IMR-90 (cell line): ENCODE data around the gene SSH2. TPM values are rescaled to one million over a fixed set of nuclear protein-coding genes. Genes with fewer than 3 reads are reported as not detected.

Experiments used
- ATAC-seq: fragments of 200-7000 bp; cut with Tn5 transposase; 2 replicates; pipeline ENCODE4 v1.9.1; 2020; ENCODE audit warnings: low read depth, mild to moderate bottlenecking, moderate library complexity
- BruUV-seq: library from RNA; stranded (reverse); fragments of 400-500 nt; replicated peaks from 2 replicates; lab custom pipeline; 2021; lab: Mats Ljungman, UMichigan
- CTCF ChIA-PET: fragments of 300-600 bp; formaldehyde crosslinking; extraction: SDS; loops from one replicate; lab custom pipeline; 2021; ENCODE audit warnings: antibody characterized with exemption; lab: Yijun Ruan, JAX
- POLR2A ChIA-PET: fragments of 300-600 bp; sonication (Branson Sonifier 250); formaldehyde crosslinking; loops from one replicate; lab custom pipeline; 2022; ENCODE audit warnings: antibody characterized with exemption; ENCODE audit not compliant: unreplicated experiment; lab: Charles Lee
- DNase-seq: peaks from one replicate; pipeline ENCODE4 v3.0.0; 2013
- H2AFZ ChIP-seq: replicated peaks from 2 replicates; pipeline ENCODE3; 2013; ENCODE audit warnings: low read length, mild to moderate bottlenecking; ENCODE audit not compliant: poor library complexity
- H2AK5ac ChIP-seq: 2 replicates; pipeline ENCODE4 v1.6.1; 2013; ENCODE audit warnings: low read depth, low read length, inconsistent platforms
- H2AK9ac ChIP-seq: replicated peaks from 2 replicates; pipeline ENCODE3; 2013; ENCODE audit warnings: mild to moderate bottlenecking, low read depth, low read length, moderate library complexity; ENCODE audit not compliant: poor library complexity
- H2BK120ac ChIP-seq: 2 replicates; pipeline ENCODE4 v1.6.1; 2013; ENCODE audit warnings: low read depth, low read length, inconsistent platforms
- H2BK15ac ChIP-seq: 3 replicates; pipeline ENCODE4 v1.6.1; 2013; ENCODE audit warnings: low read depth, low read length, inconsistent platforms
- H2BK20ac ChIP-seq: 2 replicates; pipeline ENCODE4 v1.6.1; 2013; ENCODE audit warnings: low read depth, mild to moderate bottlenecking, inconsistent platforms, low read length, moderate library complexity
- H2BK5ac ChIP-seq: 2 replicates; pipeline ENCODE4 v1.6.1; 2013; ENCODE audit warnings: mild to moderate bottlenecking, low read depth, low read length, inconsistent platforms; ENCODE audit not compliant: poor library complexity, severe bottlenecking
- H3K14ac ChIP-seq: replicated peaks from 2 replicates; pipeline ENCODE4 v1.6.1; 2013; ENCODE audit warnings: low read depth, low read length, inconsistent platforms
- H3K18ac ChIP-seq: 2 replicates; pipeline ENCODE4 v1.6.1; 2013; ENCODE audit warnings: low read depth, low read length, control low read depth
- H3K23ac ChIP-seq: 2 replicates; pipeline ENCODE4 v1.6.1; 2013; ENCODE audit warnings: low read depth, low read length, inconsistent platforms
- H3K27ac ChIP-seq: 2 replicates; pipeline ENCODE4 v1.5.1; 2013; ENCODE audit warnings: mild to moderate bottlenecking, control low read depth, low read length; ENCODE audit not compliant: insufficient read depth
- H3K27me3 ChIP-seq: 2 replicates; pipeline ENCODE4 v1.6.1; 2013; ENCODE audit warnings: low read length; ENCODE audit not compliant: control insufficient read depth, insufficient read depth
- H3K36me3 ChIP-seq: 2 replicates; pipeline ENCODE4 v1.6.1; 2013; ENCODE audit warnings: low read length, mixed read lengths; ENCODE audit not compliant: control insufficient read depth, insufficient read depth
- H3K4ac ChIP-seq: 2 replicates; pipeline ENCODE4 v1.6.1; 2013; ENCODE audit warnings: low read depth, low read length, inconsistent platforms
- H3K4me1 ChIP-seq: 2 replicates; pipeline ENCODE4 v1.6.1; 2013; ENCODE audit warnings: low read length, mixed read lengths; ENCODE audit not compliant: control insufficient read depth, insufficient read depth
- H3K4me2 ChIP-seq: 2 replicates; pipeline ENCODE4 v1.6.1; 2013; ENCODE audit warnings: low read depth, mild to moderate bottlenecking, control low read depth, low read length, moderate library complexity
- H3K4me3 ChIP-seq: 2 replicates; pipeline ENCODE4 v1.5.1; 2013; ENCODE audit warnings: low read depth, mild to moderate bottlenecking, control low read depth, low read length, moderate library complexity; ENCODE audit not compliant: insufficient read depth
- H3K56ac ChIP-seq: 2 replicates; pipeline ENCODE4 v1.6.1; 2013; ENCODE audit warnings: low read length, inconsistent platforms; ENCODE audit not compliant: insufficient read depth; ENCODE audit errors: extremely low read depth
- H3K79me1 ChIP-seq, 2 experiments: 2 replicates each; pipeline ENCODE4 v1.6.1; 2013; ENCODE audit warnings: low read length in 2 of 2, inconsistent platforms in 1 of 2, low read depth in 1 of 2
- H3K9ac ChIP-seq: 2 replicates; pipeline ENCODE4 v1.6.1; 2013; ENCODE audit warnings: low read depth, low read length, control low read depth
- H3K9me1 ChIP-seq: 2 replicates; pipeline ENCODE4 v1.6.1; 2013; ENCODE audit warnings: low read length, inconsistent platforms; ENCODE audit not compliant: insufficient read depth
- H3K9me3 ChIP-seq: 2 replicates; pipeline ENCODE4 v1.6.1; 2013; ENCODE audit warnings: low read length; ENCODE audit not compliant: control insufficient read depth, insufficient read depth
- H4K20me1 ChIP-seq: 2 replicates; pipeline ENCODE4 v1.6.1; 2013; ENCODE audit warnings: low read length, inconsistent platforms; ENCODE audit not compliant: insufficient read depth
- H4K5ac ChIP-seq: 2 replicates; pipeline ENCODE4 v1.6.1; 2013; ENCODE audit warnings: mild to moderate bottlenecking, low read depth, low read length, control low read depth
- H4K8ac ChIP-seq, 2 experiments: 2 replicates each; pipeline ENCODE4 v1.6.1; 2013; ENCODE audit warnings: low read depth in 2 of 2, low read length in 2 of 2, control low read depth in 1 of 2, inconsistent platforms in 1 of 2
- H4K91ac ChIP-seq: 2 replicates; pipeline ENCODE4 v1.6.1; 2013; ENCODE audit warnings: low read depth, low read length, inconsistent platforms; ENCODE audit not compliant: insufficient read depth
- BHLHE40 ChIP-seq: fragments of 150-350 bp; IDR thresholded peaks from 2 replicates; pipeline ENCODE4 v1.6.1; 2016; ENCODE audit warnings: mild to moderate bottlenecking, low read depth, low read length
- CEBPB ChIP-seq: IDR thresholded peaks from 2 replicates; pipeline ENCODE4 v1.6.1; 2012; ENCODE audit warnings: low read depth, low read length, improper control_type of control experiment
- CHD1 ChIP-seq: IDR thresholded peaks from 2 replicates; pipeline ENCODE4 v1.6.1; 2012; ENCODE audit warnings: low read depth, low read length, improper control_type of control experiment
- CTCF ChIP-seq: conservative IDR thresholded peaks from 2 replicates; pipeline ENCODE4 v1.5.1; 2012; ENCODE audit warnings: mild to moderate bottlenecking, low read depth, low read length, improper control_type of control experiment
- MAZ ChIP-seq: IDR thresholded peaks from 2 replicates; pipeline ENCODE4 v1.6.1; 2012; ENCODE audit warnings: low read depth, mild to moderate bottlenecking, low read length, improper control_type of control experiment, moderate library complexity, borderline replicate concordance
- SMC3 ChIP-seq: fragments of 150-350 bp; IDR thresholded peaks from 2 replicates; pipeline ENCODE4 v1.6.1; 2016; ENCODE audit warnings: low read depth, mild to moderate bottlenecking, antibody characterized with exemption, low read length, moderate library complexity
- WGBS, 2 experiments: methylation state at CpG; one replicate each; pipeline versions ENCODE4 v1.1.5 to v1.1.7; 2013; ENCODE audit warnings: missing lambda C conversion rate in 2 of 2; ENCODE audit not compliant: insufficient read length in 1 of 2; ENCODE audit errors: extremely low coverage in 2 of 2; 5-methylcytosine and 5-hydroxymethylcytosine counted together
- dilution Hi-C: fragments of 300-500 bp; cut with HindIII; formaldehyde crosslinking; loops from one replicate; pipeline ENCODE4 v1.14.3; 2018; ENCODE audit warnings: low sequenced_read_pairs; ENCODE audit not compliant: unreplicated experiment
- in situ Hi-C: fragments of 300-500 bp; cut with MboI; formaldehyde crosslinking; loops from 3 replicates; pipeline ENCODE4 v1.14.3; 2019; ENCODE audit warnings: low sequenced_read_pairs, inconsistent platforms, mixed read lengths
- intact Hi-C: fragments of 100-400 bp; cut with micrococcal nuclease; formaldehyde crosslinking; loops from 2 replicates; pipeline ENCODE4 v1.10.0; 2022
- polyA plus RNA-seq, 3 experiments: library from polyadenylated mRNA; depleted of rRNA; stranded (reverse); fragments of >200 nt; gene quantifications; 2 replicates each; pipeline ENCODE4 v1.2.3, GENCODE V29; 2012; ENCODE audit warnings: low replicate concordance in 1 of 3
- total RNA-seq: library from RNA; depleted of rRNA; stranded (reverse); fragments of >200 nt; gene quantifications from 2 replicates; pipeline ENCODE4 v1.2.3, GENCODE V29; 2012

Gene SSH2
- total and polyA plus RNA-seq, 2 of the 4 experiments (the other 2 are of a cell fraction) = 9.3 TPM

DNA sequence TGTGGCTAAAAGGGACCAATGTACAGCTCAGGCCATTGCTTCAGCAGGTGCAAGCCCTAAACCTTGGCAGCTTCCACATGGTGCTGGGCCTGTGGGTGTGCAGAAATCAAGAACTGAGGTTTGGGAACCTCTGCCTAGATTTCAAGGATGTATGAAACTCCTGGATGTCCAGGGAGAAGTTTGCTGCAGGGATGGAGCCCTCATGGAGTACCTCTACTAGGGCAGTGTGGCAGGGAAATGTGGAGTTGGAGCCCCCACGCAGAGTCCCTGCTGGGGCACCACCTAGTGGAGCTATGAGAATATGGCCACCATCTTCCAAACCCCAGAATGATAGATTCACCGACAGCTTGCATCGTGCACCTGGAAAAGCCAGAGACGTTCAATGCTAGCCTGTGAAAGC lies 24.4 kb upstream of the SSH2 start:
- 83% methylated on average over 1 of the region's 4 CpGs; no CpG with 5 or more reads in 1 of the 2 experiments for WGBS, 2 experiments
- CTCF ChIA-PET = no interaction called here
- Histone ChIP-seq H2BK20ac (no peak overlapping the region), H3K27me3 (peaks cover 4% of the 10 kb centered on the region; the same call in 1 of the 2 replicates), H3K4me2 (no peak overlapping the region), H3K9ac (no peak overlapping the region), H2BK5ac (no peak overlapping the region), H2BK15ac (no peak overlapping the region), H3K56ac (no peak overlapping the region), H2AFZ (no peak overlapping the region), H2AK5ac (no peak overlapping the region), H3K14ac (no peak overlapping the region), H3K9me3 (peaks cover 8% of the 10 kb centered on the region), H4K91ac (no peak overlapping the region), H3K23ac (no peak overlapping the region), H3K4ac (no peak overlapping the region), H2BK120ac (no peak overlapping the region), H3K18ac (no peak overlapping the region), H3K36me3 (no peaks in the 10 kb centered on the region), H3K9me1 (0 out of 2 replicates have a peak, but pooled peaks cover 3% of the 10 kb centered on the region), H2AK9ac (no peak overlapping the region), H4K20me1 (no peaks in the 10 kb centered on the region), H3K27ac (no peak overlapping the region), H4K5ac (no peak overlapping the region), H3K79me1 (no peaks in the 10 kb centered on the region), H3K4me1 (peaks cover 2% of the 10 kb centered on the region; the same call in 1 of the 2 replicates), H3K4me3 (no peak overlapping the region), H4K8ac (no peak overlapping the region)
- DNase-seq (no peak), ATAC-seq (no peak)
- in situ Hi-C loops = loop anchor here (10.0 kb wide), 1 partner anchor 110 kb away; no protein-coding TSS in a partner anchor
- POLR2A ChIA-PET = no interaction called here
- TF ChIP-seq CEBPB = no peak
- no peak for TF ChIP-seq MAZ
- TF ChIP-seq CHD1 = no peak
- TF ChIP-seq SMC3 = no peak
- TF ChIP-seq BHLHE40 = no peak
- TF ChIP-seq CTCF = no peak
- no TSS peak for BruUV-seq
- intact Hi-C loops = no loop called here
- dilution Hi-C loops = no loop called here
